ENCODE measurements around the gene ZCCHC2. TPM values are rescaled to one million over a fixed set of nuclear protein-coding genes. Genes with fewer than 3 reads are reported as not detected.

ZCCHC2 gene
- total and polyA plus RNA-seq, 2 donors (not counting 3 experiments of a cell fraction or from before 2014, with no cell fraction given) = 16.2 to 27.2 TPM

GRCh38 chr18:62554061-62554815 is 31.4 kb downstream of the ZCCHC2 start:
- peak; percentile 40 for DNase-seq (ENCODE audit: low read depth, low spot score)
- BruUV-seq (replicated peaks) = no TSS peak
- intact Hi-C loops (cut with micrococcal nuclease) (loop anchor here (1.0 kb wide), 1 partner anchor 129 kb away; no protein-coding TSS in a partner anchor), dilution Hi-C loops (cut with MboI; ENCODE audit: extremely low pct_ligation_motif_present, low sequenced_read_pairs) (no loop called here)
- TF ChIP-seq MAX (IDR thresholded peaks at IDR 0.05; ENCODE audit: insufficient read depth, insufficient read length) = no peak
- TF ChIP-seq MYC (IDR thresholded peaks at IDR 0.05; ENCODE audit: low read depth, low read length) = no peak
- no peak for TF ChIP-seq POLR2AphosphoS5 (IDR thresholded peaks at IDR 0.05; ENCODE audit: insufficient read depth, low read depth, low read length)
- TF ChIP-seq GATA2 (IDR thresholded peaks at IDR 0.05; ENCODE audit: insufficient read depth, insufficient read length, low read depth, low read length) = peak; percentile 91
- TF ChIP-seq EZH2 (IDR thresholded peaks at IDR 0.05; ENCODE audit: borderline replicate concordance, low read depth, low read length, severe bottlenecking) = no peak
- H3K79me2 ChIP-seq (ENCODE audit: control insufficient read depth, insufficient read depth, low read length) = peaks cover 5% of the 10 kb centered on the region
- peaks cover 25% of the 10 kb centered on the region for H3K4me1 ChIP-seq (ENCODE audit: control insufficient read depth, extremely low read depth, insufficient read depth, low read length)
- H3K27ac ChIP-seq (ENCODE audit: insufficient read depth, low read depth, low read length) = peak overlapping the region; percentile 0
- CTCF ChIA-PET = no interaction called here
- H3K9me1 ChIP-seq (replicated peaks; ENCODE audit: control insufficient read depth, extremely low read depth, insufficient read depth, low read length) = no peaks in the 10 kb centered on the region
- H3K4me3 ChIP-seq (replicated peaks in 1 of 3; ENCODE audit: insufficient read depth in 1 of 3, low read depth in 1 of 3, low read length in 3 of 3) = no peak overlapping the region
- H3K9me3 ChIP-seq (replicated peaks; ENCODE audit: control insufficient read depth, insufficient read depth, low read length) = no peaks in the 10 kb centered on the region
- H3K4me2 ChIP-seq (ENCODE audit: insufficient read depth, low read length) = peak overlapping the region; percentile 47
- FAIRE-seq = peak; percentile 90
- no peaks in the 10 kb centered on the region for H3K27me3 ChIP-seq (ENCODE audit: control insufficient read depth in 2 of 2, insufficient read depth in 2 of 2, low read length in 2 of 2)
- H3K36me3 ChIP-seq (ENCODE audit: control insufficient read depth in 2 of 2, extremely low read depth in 1 of 2, insufficient read depth in 2 of 2, low read length in 2 of 2) = peaks cover 7 to 9% of the 10 kb centered on the region in 2 experiments
- no peak overlapping the region for H3K9ac ChIP-seq (replicated peaks; ENCODE audit: extremely low read depth, insufficient read depth, low read length)
- H2AFZ ChIP-seq (ENCODE audit: low read depth, low read length) = no peak overlapping the region
- POLR2A ChIA-PET = no interaction called here
- no peaks in the 10 kb centered on the region for H4K20me1 ChIP-seq (replicated peaks; ENCODE audit: control insufficient read depth, extremely low read depth, insufficient read depth, low read length)

GRCh38 chr18:62555135-62555534 is 32.3 kb downstream of the ZCCHC2 start:
- Histone ChIP-seq H3K9ac (replicated peaks; ENCODE audit: extremely low read depth, insufficient read depth, low read length) (no peak overlapping the region), H3K36me3 (ENCODE audit: control insufficient read depth in 2 of 2, extremely low read depth in 1 of 2, insufficient read depth in 2 of 2, low read length in 2 of 2) (peaks cover 7 to 9% of the 10 kb centered on the region in 2 experiments), H4K20me1 (replicated peaks; ENCODE audit: control insufficient read depth, extremely low read depth, insufficient read depth, low read length) (no peaks in the 10 kb centered on the region), H3K4me2 (ENCODE audit: insufficient read depth, low read length) (peak overlapping the region; percentile 47), H3K4me3 (replicated peaks in 1 of 3; ENCODE audit: insufficient read depth in 1 of 3, low read depth in 1 of 3, low read length in 3 of 3) (no peak overlapping the region), H3K27ac (ENCODE audit: insufficient read depth, low read depth, low read length) (peak overlapping the region; percentile 0), H3K9me3 (replicated peaks; ENCODE audit: control insufficient read depth, insufficient read depth, low read length) (no peaks in the 10 kb centered on the region), H2AFZ (ENCODE audit: low read depth, low read length) (no peak overlapping the region), H3K9me1 (replicated peaks; ENCODE audit: control insufficient read depth, extremely low read depth, insufficient read depth, low read length) (no peaks in the 10 kb centered on the region), H3K4me1 (ENCODE audit: control insufficient read depth, extremely low read depth, insufficient read depth, low read length) (peaks cover 25% of the 10 kb centered on the region), H3K27me3 (ENCODE audit: control insufficient read depth in 2 of 2, insufficient read depth in 2 of 2, low read length in 2 of 2) (no peaks in the 10 kb centered on the region), H3K79me2 (ENCODE audit: control insufficient read depth, insufficient read depth, low read length) (peaks cover 5% of the 10 kb centered on the region)
- dilution Hi-C loops (cut with MboI; ENCODE audit: extremely low pct_ligation_motif_present, low sequenced_read_pairs) = no loop called here
- DNase-seq (ENCODE audit: low read depth, low spot score) (peak; percentile 76), FAIRE-seq (peak; percentile 81)
- CTCF ChIA-PET = interaction anchor here (1.1 to 2.4 kb wide), 4 partner anchors 11 to 129 kb away, joined by 3 to 10 read pairs (median 7); no protein-coding TSS in a partner anchor
- TF ChIP-seq JUN (IDR thresholded peaks at IDR 0.05; ENCODE audit: borderline replicate concordance, insufficient read depth, insufficient read length, low read depth) = peak; percentile 97
- TF ChIP-seq CTCF (IDR thresholded peaks at IDR 0.05; ENCODE audit: extremely low read depth in 1 of 2, insufficient read depth in 1 of 2, low read depth in 1 of 2, low read length in 2 of 2) = no peak
- peak; percentile 61 for TF ChIP-seq POLR2AphosphoS5 (IDR thresholded peaks at IDR 0.05; ENCODE audit: insufficient read depth, low read depth, low read length)
- peak; percentile 81 for TF ChIP-seq GATA2 (IDR thresholded peaks at IDR 0.05; ENCODE audit: insufficient read depth, insufficient read length, low read depth, low read length)
- TF ChIP-seq FOS (IDR thresholded peaks at IDR 0.05; ENCODE audit: borderline replicate concordance, insufficient read depth, low read length) = peak; percentile 94
- intact Hi-C loops (cut with micrococcal nuclease) = loop anchor here (1.0 kb wide), 2 partner anchors 29 to 104 kb away; no protein-coding TSS in a partner anchor
- POLR2A ChIA-PET = no interaction called here
- no TSS peak for BruUV-seq (replicated peaks)

Measured in endothelial cell of umbilical vein (primary cell).